Measurements from ENCODE around the gene GPR55.
"Not testable (repeated sequence)": the region's sequence is repeated elsewhere in the genome, so short reads cannot be mapped to it uniquely, and the experiment has no call there.

Gene GPR55

GRCh38 chr2:230951396-230951795 is 26.4 kb upstream of the GPR55 start:
- H3K4me3 ChIP-seq (ENCODE audit: low read depth, low read length): no peak overlapping the region

GRCh38 chr2:230950874-230951339 is 25.9 kb upstream of the GPR55 start:
- no peak overlapping the region for H3K4me3 ChIP-seq (ENCODE audit: low read depth, low read length)

GRCh38 chr2:230949966-230950873 is 25.2 kb upstream of the GPR55 start:
- no peak overlapping the region for H3K4me3 ChIP-seq (ENCODE audit: low read depth, low read length)

- H3K4me3 ChIP-seq (ENCODE audit: low read depth, low read length): no peak overlapping the region
These were observed 22.9 kb upstream of the GPR55 start for GRCh38 chr2:230947908-230948365.

- no peak overlapping the region for H3K4me3 ChIP-seq (ENCODE audit: low read depth, low read length)
These were observed 22.2 kb upstream of the GPR55 start for GRCh38 chr2:230947235-230947576.

- H3K4me3 ChIP-seq (ENCODE audit: low read depth, low read length): no peak overlapping the region
These were observed 21.6 kb upstream of the GPR55 start for GRCh38 chr2:230946429-230947234.

- H3K4me3 ChIP-seq (ENCODE audit: low read depth, low read length): no peak overlapping the region
These were observed 19.8 kb upstream of the GPR55 start for GRCh38 chr2:230944757-230945372.

GRCh38 chr2:230944123-230944653 is 19.1 kb upstream of the GPR55 start:
- no peak overlapping the region for H3K4me3 ChIP-seq (ENCODE audit: low read depth, low read length)

GRCh38 chr2:230942920-230943896 is 18.2 kb upstream of the GPR55 start:
- no peak overlapping the region for H3K4me3 ChIP-seq (ENCODE audit: low read depth, low read length)

- H3K4me3 ChIP-seq (ENCODE audit: low read depth, low read length): no peak overlapping the region
These were observed 17.3 kb upstream of the GPR55 start for GRCh38 chr2:230942371-230942770.

GRCh38 chr2:230941202-230942180 is 16.4 kb upstream of the GPR55 start:
- H3K4me3 ChIP-seq (ENCODE audit: low read depth, low read length): no peak overlapping the region

- no peak overlapping the region for H3K4me3 ChIP-seq (ENCODE audit: low read depth, low read length)
These were observed 15.4 kb upstream of the GPR55 start for GRCh38 chr2:230940471-230940815.

GRCh38 chr2:230939691-230940470 is 14.8 kb upstream of the GPR55 start:
- no peak overlapping the region for H3K4me3 ChIP-seq (ENCODE audit: low read depth, low read length)

GRCh38 chr2:230939066-230939591 is 14.1 kb upstream of the GPR55 start:
- no peak overlapping the region for H3K4me3 ChIP-seq (ENCODE audit: low read depth, low read length)

GRCh38 chr2:230938516-230939065 is 13.5 kb upstream of the GPR55 start:
- no peak overlapping the region for H3K4me3 ChIP-seq (ENCODE audit: low read depth, low read length)

GRCh38 chr2:230938098-230938497 is 13.1 kb upstream of the GPR55 start:
- H3K4me3 ChIP-seq (ENCODE audit: low read depth, low read length): no peak overlapping the region

- H3K4me3 ChIP-seq (ENCODE audit: low read depth, low read length): no peak overlapping the region
These were observed 12.3 kb upstream of the GPR55 start for GRCh38 chr2:230937362-230937761.

- not testable (repeated sequence) for H3K4me3 ChIP-seq (ENCODE audit: low read depth, low read length)
These were observed 11.2 kb upstream of the GPR55 start for GRCh38 chr2:230936243-230936642.

Measured in iPS-11a (cell line).